Measurements from ENCODE around the gene KISS1R.

KISS1R gene

GRCh38 chr19:934865-935479 is 17.8 kb downstream of the KISS1R start:
- FAIRE-seq, result no peak
- no peak for DNase-seq (ENCODE audit: low spot score)

GRCh38 chr19:936175-936546 is 19.0 kb downstream of the KISS1R start:
- DNase-seq (ENCODE audit: low spot score), result no peak
- no peak for FAIRE-seq

- no peak for FAIRE-seq
- no peak for DNase-seq (ENCODE audit: low spot score)
Observed at GRCh38 chr19:937259-937694, 20.1 kb downstream of the KISS1R start.

- no peak for FAIRE-seq
- no peak for DNase-seq (ENCODE audit: low spot score)
Observed at GRCh38 chr19:938233-938923, 21.2 kb downstream of the KISS1R start.

- DNase-seq (ENCODE audit: low spot score) (no peak), FAIRE-seq (no peak)
Observed at GRCh38 chr19:939439-939838, 22.3 kb downstream of the KISS1R start.

GRCh38 chr19:939922-940321 is 22.8 kb downstream of the KISS1R start:
- FAIRE-seq, result no peak
- DNase-seq (ENCODE audit: low spot score), result no peak

GRCh38 chr19:940591-941291 is 23.6 kb downstream of the KISS1R start:
- FAIRE-seq, result no peak
- DNase-seq (ENCODE audit: low spot score), result peak; percentile 78

- DNase-seq (ENCODE audit: low spot score) (no peak), FAIRE-seq (no peak)
Observed at GRCh38 chr19:941292-942132, 24.4 kb downstream of the KISS1R start.

GRCh38 chr19:942133-942645 is 25.1 kb downstream of the KISS1R start:
- no peak for DNase-seq (ENCODE audit: low spot score)
- FAIRE-seq, result no peak

- FAIRE-seq, result no peak
Observed at GRCh38 chr19:943551-944170, 26.5 kb downstream of the KISS1R start.

GRCh38 chr19:944171-944567 is 27.0 kb downstream of the KISS1R start:
- DNase-seq (ENCODE audit: low spot score), result no peak
- no peak for FAIRE-seq

More at GRCh38 chr19:943551-944170, 26.5 kb downstream of the KISS1R start:
- DNase-seq (ENCODE audit: low spot score), result no peak

- FAIRE-seq, result no peak
- no peak for DNase-seq (ENCODE audit: low spot score)
Observed at GRCh38 chr19:944663-945241, 27.6 kb downstream of the KISS1R start.

GRCh38 chr19:945401-946252 is 28.5 kb downstream of the KISS1R start:
- FAIRE-seq (no peak), DNase-seq (ENCODE audit: low spot score) (no peak)

- DNase-seq (ENCODE audit: low spot score) (no peak), FAIRE-seq (no peak)
Observed at GRCh38 chr19:947090-947706, 30.1 kb downstream of the KISS1R start.

GRCh38 chr19:947707-948539 is 30.8 kb downstream of the KISS1R start:
- no peak for FAIRE-seq

GRCh38 chr19:948842-949496 is 31.8 kb downstream of the KISS1R start:
- no peak for DNase-seq (ENCODE audit: low spot score)
- no peak for FAIRE-seq

More at GRCh38 chr19:947707-948539, 30.8 kb downstream of the KISS1R start:
- DNase-seq (ENCODE audit: low spot score), result no peak

GRCh38 chr19:950352-951066 is 33.4 kb downstream of the KISS1R start:
- no peak for DNase-seq (ENCODE audit: low spot score)
- FAIRE-seq, result no peak

All from RCC 7860 (cell line).